CD4-positive, alpha-beta T cell (primary cell): Measurements from ENCODE around the gene HMBS. TPM values are rescaled to one million over a fixed set of nuclear protein-coding genes. Genes with fewer than 3 reads are reported as not detected.

Source experiments
- ATAC-seq: fragments of 200-7000 bp; cut with Tn5 transposase; one replicate; pipeline ENCODE4 v1.10.0; 2022; ENCODE audit warnings: mild to moderate bottlenecking; ENCODE audit not compliant: poor library complexity
- CTCF ChIA-PET: fragments of 350-600 bp; sonication (Branson Sonifier 250); formaldehyde crosslinking; loops from one replicate; lab custom pipeline; 2021; ENCODE audit warnings: antibody characterized with exemption, inconsistent platforms; lab: Charles Lee
- POLR2A ChIA-PET: fragments of 350-600 bp; sonication (Branson Sonifier 250); formaldehyde crosslinking; loops from one replicate; lab custom pipeline; 2021; ENCODE audit warnings: antibody characterized with exemption, inconsistent platforms; lab: Charles Lee
- DNase-seq, 14 experiments: peaks; one replicate each; pipeline ENCODE4 v3.0.0-alpha.2; 2013 to 2020; ENCODE audit warnings: mixed read lengths in 2 of 14
- H3K27ac ChIP-seq, 2 donors: one replicate each; pipeline versions ENCODE4 v1.5.1 to v1.7.0; 2013; ENCODE audit warnings: low read length in 2 of 2, low read depth in 1 of 2, mild to moderate bottlenecking in 1 of 2
- H3K27me3 ChIP-seq, 2 experiments: 1 replicate in 1 of 2; 2 replicates in 1 of 2; pipeline versions ENCODE4 v1.6.1 to v1.7.0; 2013; ENCODE audit warnings: low read length in 2 of 2, control low read depth in 1 of 2, mild to moderate bottlenecking in 1 of 2, moderate library complexity in 1 of 2; ENCODE audit not compliant: insufficient read depth in 2 of 2, control insufficient read depth in 1 of 2
- H3K36me3 ChIP-seq: one replicate; pipeline ENCODE4 v1.6.1; 2013; ENCODE audit warnings: low read length, control low read depth; ENCODE audit not compliant: insufficient read depth
- H3K4me1 ChIP-seq: one replicate; pipeline ENCODE4 v1.6.1; 2013; ENCODE audit warnings: low read length, control low read depth; ENCODE audit not compliant: insufficient read depth
- H3K4me3 ChIP-seq: one replicate; pipeline ENCODE4 v1.5.1; 2013; ENCODE audit warnings: mild to moderate bottlenecking, low read length, moderate library complexity
- H3K9me3 ChIP-seq, 2 experiments: 1 replicate in 1 of 2; 2 replicates in 1 of 2; pipeline versions ENCODE4 v1.6.1 to v1.7.0; 2013; ENCODE audit warnings: low read length in 2 of 2, mild to moderate bottlenecking in 2 of 2, control low read depth in 1 of 2, moderate library complexity in 1 of 2; ENCODE audit not compliant: control insufficient read depth in 1 of 2, insufficient read depth in 1 of 2
- H3K27ac Mint-ChIP-seq: one replicate; pipeline ENCODE4 v1.8.0; 2020; ENCODE audit warnings: mixed read lengths
- H3K27me3 Mint-ChIP-seq: one replicate; pipeline ENCODE4 v1.8.0; 2021; ENCODE audit warnings: mixed read lengths
- H3K36me3 Mint-ChIP-seq: one replicate; pipeline ENCODE4 v1.8.0; 2021; ENCODE audit warnings: low read depth, mixed read lengths
- H3K4me1 Mint-ChIP-seq: one replicate; pipeline ENCODE4 v1.8.0; 2021; ENCODE audit warnings: low read depth, mixed read lengths
- H3K4me3 Mint-ChIP-seq: one replicate; pipeline ENCODE4 v1.8.0; 2020; ENCODE audit warnings: mild to moderate bottlenecking, mixed read lengths
- H3K9me3 Mint-ChIP-seq: one replicate; pipeline ENCODE4 v1.8.0; 2020; ENCODE audit warnings: mixed read lengths
- intact Hi-C, 2 experiments: fragments of 100-400 bp; cut with DNase I in 1 of 2; cut with micrococcal nuclease in 1 of 2; formaldehyde crosslinking; loops; one replicate each; pipeline versions ENCODE4 v1.15.1 to v1.9.0; 2023 to 2025; cut with DNase I, micrococcal nuclease
- total RNA-seq, 174 experiments: library from RNA in 2 of 174; stranded (reverse) in 2 of 174; gene quantifications; one replicate each; pipeline ENCODE4 v1.2.3 and lab custom pipeline; 2021 to 2026
- TF ChIP-seq, protein P1 (sequence below): fragments of 200-600 bp; IDR thresholded peaks from one replicate; pipeline ENCODE4 v1.8.0; 2022; ENCODE audit warnings: antibody characterized with exemption, mild to moderate bottlenecking

Gene HMBS
- total RNA-seq, 2 experiments from 2014 or later = 3.4 to 4.1 TPM

DNA sequence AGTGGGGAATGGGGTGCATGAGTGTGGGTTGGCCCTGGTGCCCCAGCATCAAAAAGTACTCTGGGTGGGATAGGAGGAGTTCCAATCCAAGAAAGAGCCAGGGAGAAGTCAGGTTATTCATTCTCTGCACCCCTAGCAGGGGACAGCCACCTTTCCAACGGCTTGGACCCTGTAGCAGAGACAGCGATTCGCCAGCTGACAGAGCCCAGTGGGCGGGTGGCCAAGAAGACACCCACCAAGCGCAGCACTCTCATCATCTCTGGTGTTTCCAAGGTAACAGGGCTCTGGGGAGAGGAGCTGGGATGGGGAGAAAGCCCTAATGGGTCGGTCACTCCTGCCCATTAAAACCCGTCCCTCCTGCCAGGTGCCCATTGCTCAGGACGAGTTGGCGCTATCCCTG, 29.0 kb downstream of the HMBS start:
- Histone ChIP-seq H3K4me3 (no peak overlapping the region), H3K4me1 (peaks cover 59% of the 10 kb centered on the region), H3K27me3 (no peaks in the 10 kb centered on the region), H3K27ac (peak overlapping the region in 1 of 2 donors; percentile 13), H3K9me3 (no peaks in the 10 kb centered on the region), H3K36me3 (peaks cover 65% of the 10 kb centered on the region)
- intact Hi-C loops = no loop called here
- Mint-ChIP-seq H3K4me3 (no peak overlapping the region), H3K27me3 (no peaks in the 10 kb centered on the region), H3K36me3 (peaks cover 59% of the 10 kb centered on the region), H3K27ac (no peak overlapping the region), H3K4me1 (peaks cover 41% of the 10 kb centered on the region), H3K9me3 (no peaks in the 10 kb centered on the region)
- POLR2A ChIA-PET = interaction anchor here (0.6 kb wide), 1 partner anchor 184 kb away, joined by 3 read pairs; no protein-coding TSS in a partner anchor
- TF ChIP-seq, protein P1, sequence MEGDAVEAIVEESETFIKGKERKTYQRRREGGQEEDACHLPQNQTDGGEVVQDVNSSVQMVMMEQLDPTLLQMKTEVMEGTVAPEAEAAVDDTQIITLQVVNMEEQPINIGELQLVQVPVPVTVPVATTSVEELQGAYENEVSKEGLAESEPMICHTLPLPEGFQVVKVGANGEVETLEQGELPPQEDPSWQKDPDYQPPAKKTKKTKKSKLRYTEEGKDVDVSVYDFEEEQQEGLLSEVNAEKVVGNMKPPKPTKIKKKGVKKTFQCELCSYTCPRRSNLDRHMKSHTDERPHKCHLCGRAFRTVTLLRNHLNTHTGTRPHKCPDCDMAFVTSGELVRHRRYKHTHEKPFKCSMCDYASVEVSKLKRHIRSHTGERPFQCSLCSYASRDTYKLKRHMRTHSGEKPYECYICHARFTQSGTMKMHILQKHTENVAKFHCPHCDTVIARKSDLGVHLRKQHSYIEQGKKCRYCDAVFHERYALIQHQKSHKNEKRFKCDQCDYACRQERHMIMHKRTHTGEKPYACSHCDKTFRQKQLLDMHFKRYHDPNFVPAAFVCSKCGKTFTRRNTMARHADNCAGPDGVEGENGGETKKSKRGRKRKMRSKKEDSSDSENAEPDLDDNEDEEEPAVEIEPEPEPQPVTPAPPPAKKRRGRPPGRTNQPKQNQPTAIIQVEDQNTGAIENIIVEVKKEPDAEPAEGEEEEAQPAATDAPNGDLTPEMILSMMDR = no peak
- ATAC-seq (no peak), DNase-seq (no peak)
- CTCF ChIA-PET = no interaction called here

DNA sequence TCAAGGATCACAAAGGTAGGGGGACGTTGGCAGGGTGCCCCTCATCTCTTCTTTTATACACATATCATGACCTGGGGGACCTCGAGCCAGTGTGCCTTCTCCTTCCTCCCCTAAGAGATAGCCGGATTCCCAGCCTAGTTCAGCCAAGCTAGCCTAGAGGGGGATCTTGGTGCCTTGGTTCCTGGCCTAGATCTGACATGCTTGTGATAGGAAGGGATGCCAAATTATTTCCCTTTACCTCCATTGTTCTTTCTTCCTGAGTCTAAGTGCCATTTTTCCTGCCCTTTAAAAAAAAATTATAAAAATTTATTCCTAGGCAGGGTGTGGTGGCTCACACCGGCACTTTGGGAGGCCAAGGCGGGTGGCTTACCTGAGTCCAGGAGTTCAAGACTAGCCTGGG, 29.7 kb downstream of the HMBS start:
- H3K4me3 ChIP-seq = no peak overlapping the region
- peaks cover 65% of the 10 kb centered on the region for H3K36me3 ChIP-seq
- Mint-ChIP-seq H3K27ac (no peak overlapping the region), H3K4me1 (peaks cover 34% of the 10 kb centered on the region), H3K27me3 (no peaks in the 10 kb centered on the region), H3K36me3 (peaks cover 55% of the 10 kb centered on the region), H3K9me3 (no peaks in the 10 kb centered on the region), H3K4me3 (no peak overlapping the region)
- POLR2A ChIA-PET = interaction anchor here (1.6 to 2.6 kb wide), 4 partner anchors 7 to 96 kb away, joined by 4 to 33 read pairs (median 16); partner anchors contain the start of genes C2CD2L, DPAGT1, RPS25 and TRAPPC4
- no peaks in the 10 kb centered on the region for H3K9me3 ChIP-seq
- ATAC-seq (no peak), DNase-seq (no peak)
- CTCF ChIA-PET = no interaction called here
- intact Hi-C loops = no loop called here
- H3K4me1 ChIP-seq = peaks cover 52% of the 10 kb centered on the region
- TF ChIP-seq, protein P1 = no peak
- peak overlapping the region in 1 of 2 donors; percentile 50 for H3K27ac ChIP-seq
- H3K27me3 ChIP-seq = no peaks in the 10 kb centered on the region

DNA sequence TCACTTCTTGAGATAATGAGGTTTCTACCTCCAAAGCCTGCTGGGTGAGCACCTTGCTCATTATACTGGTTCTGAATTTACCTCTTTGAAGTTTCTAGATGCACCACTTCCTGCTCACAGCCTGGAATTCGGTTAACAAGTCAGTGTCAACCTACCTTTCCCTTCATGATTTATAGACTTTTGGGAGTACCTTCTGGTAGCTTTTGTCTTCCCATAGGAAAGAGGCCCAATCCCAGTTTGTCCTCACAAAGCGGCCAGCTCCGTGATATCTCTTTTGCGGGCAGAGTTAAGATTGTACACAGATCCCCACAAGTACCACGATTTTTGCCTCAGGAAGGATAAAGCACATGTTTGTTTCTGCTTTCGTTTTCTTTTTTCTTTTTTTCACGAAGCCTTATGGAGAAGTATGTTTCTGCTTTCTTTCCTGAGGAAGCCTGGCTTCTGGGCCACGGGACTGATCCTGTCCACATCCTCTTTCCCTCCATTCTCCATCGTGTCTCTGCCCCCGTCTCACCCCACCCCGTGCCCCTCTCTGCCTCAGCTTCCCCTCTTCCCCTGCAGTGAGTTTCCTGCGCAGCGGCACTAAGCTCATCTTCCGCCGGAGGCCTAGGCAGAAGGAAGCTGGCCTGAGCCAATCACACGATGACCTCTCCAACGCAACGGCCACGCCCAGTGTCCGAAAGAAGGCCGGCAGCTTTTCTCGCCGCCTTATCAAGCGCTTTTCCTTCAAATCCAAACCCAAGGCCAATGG, 31.0 kb downstream of the HMBS start:
- Mint-ChIP-seq H3K4me1 (peaks cover 30% of the 10 kb centered on the region), H3K27me3 (no peaks in the 10 kb centered on the region), H3K36me3 (peaks cover 47% of the 10 kb centered on the region), H3K9me3 (no peaks in the 10 kb centered on the region), H3K4me3 (peak overlapping the region; percentile 71), H3K27ac (peak overlapping the region; percentile 86)
- intact Hi-C loops = loop anchor here in 1 of 2 experiments (1.0 to 5.0 kb wide), 2 partner anchors 14 to 183 kb away; no protein-coding TSS in a partner anchor
- peak overlapping the region; percentile 59 to 80 for H3K27ac ChIP-seq
- TF ChIP-seq, protein P1 = no peak
- H3K4me3 ChIP-seq = peak overlapping the region; percentile 48
- CTCF ChIA-PET = interaction anchor here (0.6 to 1.1 kb wide), 2 partner anchors 9 to 21 kb away, joined by 3 read pairs; partner anchors contain the start of gene C2CD2L
- DNase-seq (peak in 6 of 14 experiments; percentile 15 to 73 (median 56)), ATAC-seq (peak; percentile 94)
- POLR2A ChIA-PET = interaction anchor here (0.7 to 2.6 kb wide), 13 partner anchors 9 to 118 kb away, joined by 3 to 33 read pairs (median 4); partner anchors contain the start of genes ABCG4, C2CD2L, CBL and CENATAC
- peaks cover 58% of the 10 kb centered on the region for H3K36me3 ChIP-seq
- no peaks in the 10 kb centered on the region for H3K27me3 ChIP-seq
- H3K4me1 ChIP-seq = peaks cover 42% of the 10 kb centered on the region
- H3K9me3 ChIP-seq = no peaks in the 10 kb centered on the region
